Ovary (tissue), 3 donors: ENCODE data around the gene SPACA5.

ENCODE experiments used
- CTCF ChIP-seq, 3 donors: fragments of 450-650 bp in 2 of 3; fragments of 200-600 bp in 1 of 3; IDR thresholded peaks; one replicate each; pipeline versions ENCODE4 v1.5.1 to v1.8.0; 2016 to 2022; ENCODE audit warnings: antibody characterized with exemption in 3 of 3, mild to moderate bottlenecking in 1 of 3
- EP300 ChIP-seq: sonication (generic); formaldehyde crosslinking; IDR thresholded peaks from one replicate; pipeline ENCODE4 v1.6.1; 2017; ENCODE audit warnings: antibody characterized with exemption
- POLR2A ChIP-seq: fragments of 450-650 bp; IDR thresholded peaks from one replicate; pipeline ENCODE4 v1.6.1; 2017; ENCODE audit warnings: antibody characterized with exemption, mild to moderate bottlenecking, moderate library complexity
- donor health status: DM: no; HTN: no; CAD: no.

GRCh38 chrX:48001260-48001659, 5.5 kb upstream of the SPACA5 start:
- TF ChIP-seq CTCF (IDR thresholded peaks at IDR 0.05) (no peak), EP300 (no peak), POLR2A (no peak)
